Keratinocyte (primary cell): ENCODE results near the gene MACROH2A1.

Experiments
- CTCF ChIP-seq, 3 experiments: IDR thresholded peaks in 1 of 3; conservative IDR thresholded peaks in 1 of 3; optimal IDR thresholded peaks in 1 of 3; 2 replicates in 2 of 3; 3 replicates in 1 of 3; pipeline versions ENCODE3 to v1.5.1; 2011; ENCODE audit warnings: low read length in 3 of 3, mild to moderate bottlenecking in 3 of 3, moderate library complexity in 2 of 3, control low read depth in 1 of 3, inconsistent platforms in 1 of 3; ENCODE audit not compliant: insufficient read depth in 2 of 3; ENCODE audit errors: extremely low read depth in 1 of 3
- EZH2 ChIP-seq: IDR thresholded peaks from one replicate; pipeline ENCODE4 v1.6.1; 2012; ENCODE audit warnings: inconsistent platforms, mild to moderate bottlenecking, low read length, moderate library complexity

GRCh38 chr5:135341016-135341666 lies 57.9 kb downstream of the MACROH2A1 start:
- TF ChIP-seq CTCF (optimal IDR thresholded peaks at IDR 0.05 in 1 of 3, IDR thresholded peaks at IDR 0.05 in 1 of 3, conservative IDR thresholded peaks at IDR 0.05 in 1 of 3; ENCODE audit: extremely low read depth in 1 of 3, insufficient read depth in 2 of 3, low read length in 3 of 3) (no peak), EZH2 (no peak)
